NCI-H82 (cell line): Measurements from ENCODE around the gene CD207.
A peak's percentile ranks its signal among the peaks of the same experiment; 100 is the strongest.
"Not testable (repeated sequence)": the region's sequence is repeated elsewhere in the genome, so short reads cannot be mapped to it uniquely, and the experiment has no call there.

ENCODE experiments used
- DNase-seq: peaks from one replicate; lab custom pipeline; 2025; lab: John Stamatoyannopoulos, UW

The CD207 gene

GRCh38 chr2:70835643-70836042 is at the start of gene CD207:
TSS of gene CD207 (minus strand) at chr2:70835816. CDS start at chr2:70835776, 40 bp downstream.
- no peak for DNase-seq

GRCh38 chr2:70878543-70878942 is 42.9 kb upstream of the CD207 start:
- not testable (repeated sequence) for DNase-seq

GRCh38 chr2:70876138-70876537 is 40.5 kb upstream of the CD207 start:
- DNase-seq: not testable (repeated sequence)

- DNase-seq: no peak
These were observed 37.9 kb upstream of the CD207 start for GRCh38 chr2:70873541-70873940.

- DNase-seq: peak; percentile 91
These were observed 36.0 kb upstream of the CD207 start for GRCh38 chr2:70871398-70872211.

GRCh38 chr2:70870790-70871189 is 35.2 kb upstream of the CD207 start:
- peak; percentile 88 for DNase-seq

- no peak for DNase-seq
These were observed 33.4 kb upstream of the CD207 start for GRCh38 chr2:70868970-70869369.

GRCh38 chr2:70861777-70862625 is 26.4 kb upstream of the CD207 start:
- peak; percentile 90 for DNase-seq

- DNase-seq: no peak
These were observed 20.1 kb upstream of the CD207 start for GRCh38 chr2:70855667-70856066.

GRCh38 chr2:70854411-70854810 is 18.8 kb upstream of the CD207 start:
- DNase-seq: no peak

- no peak for DNase-seq
These were observed 17.2 kb upstream of the CD207 start for GRCh38 chr2:70852824-70853223.

GRCh38 chr2:70851704-70852103 is 16.1 kb upstream of the CD207 start:
- DNase-seq: no peak

- DNase-seq: no peak
These were observed 15.3 kb upstream of the CD207 start for GRCh38 chr2:70850925-70851324.

- DNase-seq: no peak
These were observed 6.8 kb upstream of the CD207 start for GRCh38 chr2:70842401-70842800.

- no peak for DNase-seq
These were observed 2.6 kb upstream of the CD207 start for GRCh38 chr2:70837980-70838925.

- DNase-seq: no peak
These were observed 735 bp downstream of the CD207 start for GRCh38 chr2:70834881-70835280.

GRCh38 chr2:70834106-70834505 is 1.5 kb downstream of the CD207 start:
- no peak for DNase-seq

GRCh38 chr2:70833246-70833645 is 2.4 kb downstream of the CD207 start:
- DNase-seq: no peak

- no peak for DNase-seq
These were observed 3.2 kb downstream of the CD207 start for GRCh38 chr2:70832386-70832785.

- DNase-seq: peak; percentile 46
These were observed 3.8 kb downstream of the CD207 start for GRCh38 chr2:70831861-70832260.

GRCh38 chr2:70830366-70830765 is 5.2 kb downstream of the CD207 start:
- no peak for DNase-seq

- DNase-seq: no peak
These were observed 5.7 kb downstream of the CD207 start for GRCh38 chr2:70829916-70830315.
